ENCODE measurements around the gene CDH19.
"Not testable (repeated sequence)": the region's sequence is repeated elsewhere in the genome, so short reads cannot be mapped to it uniquely, and the experiment has no call there.

The CDH19 gene

GRCh38 chr18:66566616-66567015 lies 37.3 kb downstream of the CDH19 start:
- no peak for DNase-seq (ENCODE audit: low spot score)

- DNase-seq (ENCODE audit: low spot score): no peak
These were observed 39.7 kb downstream of the CDH19 start for GRCh38 chr18:66564236-66564635.

GRCh38 chr18:66562279-66562678 lies 41.6 kb downstream of the CDH19 start:
- DNase-seq (ENCODE audit: low spot score): no peak

GRCh38 chr18:66560094-66560493 lies 43.8 kb downstream of the CDH19 start:
- no peak for DNase-seq (ENCODE audit: low spot score)

- no peak for DNase-seq (ENCODE audit: low spot score)
These were observed 45.1 kb downstream of the CDH19 start for GRCh38 chr18:66558773-66559172.

- no peak for DNase-seq (ENCODE audit: low spot score)
These were observed 46.8 kb downstream of the CDH19 start for GRCh38 chr18:66557091-66557490.

GRCh38 chr18:66555585-66555984 lies 48.3 kb downstream of the CDH19 start:
- no peak for DNase-seq (ENCODE audit: low spot score)

- DNase-seq (ENCODE audit: low spot score): no peak
These were observed 50.1 kb downstream of the CDH19 start for GRCh38 chr18:66553824-66554223.

- no peak for DNase-seq (ENCODE audit: low spot score)
These were observed 53.5 kb downstream of the CDH19 start for GRCh38 chr18:66550366-66550765.

GRCh38 chr18:66548747-66549146 lies 55.1 kb downstream of the CDH19 start:
- no peak for DNase-seq (ENCODE audit: low spot score)

- no peak for DNase-seq (ENCODE audit: low spot score)
These were observed 69.8 kb downstream of the CDH19 start for GRCh38 chr18:66534110-66534509.

- no peak for DNase-seq (ENCODE audit: low spot score)
These were observed 70.2 kb downstream of the CDH19 start for GRCh38 chr18:66533693-66534092.

- DNase-seq (ENCODE audit: low spot score): no peak
These were observed 80.5 kb downstream of the CDH19 start for GRCh38 chr18:66523219-66523991.

GRCh38 chr18:66513996-66514395 lies 89.9 kb downstream of the CDH19 start:
- no peak for DNase-seq (ENCODE audit: low spot score)

- no peak for DNase-seq (ENCODE audit: low spot score)
These were observed 92.1 kb downstream of the CDH19 start for GRCh38 chr18:66511792-66512191.

- no peak for DNase-seq (ENCODE audit: low spot score)
These were observed 92.6 kb downstream of the CDH19 start for GRCh38 chr18:66511289-66511688.

- DNase-seq (ENCODE audit: low spot score): no peak
These were observed 93.4 kb downstream of the CDH19 start for GRCh38 chr18:66510357-66511045.

- no peak for DNase-seq (ENCODE audit: low spot score)
These were observed 95.0 kb downstream of the CDH19 start for GRCh38 chr18:66508937-66509336.

GRCh38 chr18:66506178-66506577 lies 97.7 kb downstream of the CDH19 start:
- DNase-seq (ENCODE audit: low spot score): no peak

GRCh38 chr18:66497351-66497750 lies 106.5 kb downstream of the CDH19 start:
- DNase-seq (ENCODE audit: low spot score): no peak

GRCh38 chr18:66495844-66496243 lies 108.0 kb downstream of the CDH19 start:
- DNase-seq (ENCODE audit: low spot score): no peak

- DNase-seq (ENCODE audit: low spot score): no peak
These were observed 130.0 kb downstream of the CDH19 start for GRCh38 chr18:66473882-66474281.

GRCh38 chr18:66466184-66466583 lies 137.7 kb downstream of the CDH19 start:
- not testable (repeated sequence) for DNase-seq (ENCODE audit: low spot score)

GRCh38 chr18:66461344-66461743 lies 142.5 kb downstream of the CDH19 start:
- no peak for DNase-seq (ENCODE audit: low spot score)
